Spleen (tissue), 11 donors: ENCODE data around the gene FBLN7. TPM values are rescaled to one million over a fixed set of nuclear protein-coding genes. Genes with fewer than 3 reads are reported as not detected.

ENCODE experiments used
- DNase-seq: peaks from one replicate; pipeline ENCODE4 v3.0.0-alpha.2; 2020
- H3K27ac ChIP-seq, 8 donors: fragments of 200-600 bp; sonication (generic) in 7 of 8; 1 replicate in 4 of 8; 2 replicates in 4 of 8; pipeline versions ENCODE4 v1.5.0 to v1.8.0; 2016 to 2021; ENCODE audit warnings: inconsistent platforms in 4 of 8, mild to moderate bottlenecking in 4 of 8, moderate library complexity in 1 of 8
- H3K27me3 ChIP-seq, 7 donors: fragments of 200-600 bp; sonication (generic) in 6 of 7; replicated peaks in 1 of 7; 1 replicate in 4 of 7; 2 replicates in 3 of 7; pipeline versions ENCODE4 v1.5.0 to v1.8.0; 2016 to 2021; ENCODE audit warnings: inconsistent platforms in 3 of 7, mild to moderate bottlenecking in 1 of 7
- H3K36me3 ChIP-seq, 6 donors: fragments of 200-600 bp; sonication (generic) in 5 of 6; 1 replicate in 4 of 6; 2 replicates in 2 of 6; pipeline versions ENCODE4 v1.5.0 to v1.8.0; 2016 to 2021; ENCODE audit warnings: inconsistent platforms in 2 of 6
- H3K4me1 ChIP-seq, 6 donors: fragments of 200-600 bp; sonication (generic) in 5 of 6; 1 replicate in 3 of 6; 2 replicates in 3 of 6; pipeline versions ENCODE4 v1.5.0 to v1.8.0; 2016 to 2021; ENCODE audit warnings: inconsistent platforms in 3 of 6
- H3K4me3 ChIP-seq, 8 donors: fragments of 200-600 bp; sonication (generic) in 7 of 8; 1 replicate in 4 of 8; 2 replicates in 4 of 8; pipeline versions ENCODE4 v1.5.0 to v1.8.0; 2016 to 2021; ENCODE audit warnings: inconsistent platforms in 4 of 8, mild to moderate bottlenecking in 4 of 8, moderate library complexity in 2 of 8
- H3K9me3 ChIP-seq, 8 donors: fragments of 200-600 bp; sonication (generic) in 7 of 8; 1 replicate in 4 of 8; 2 replicates in 4 of 8; pipeline versions ENCODE4 v1.5.0 to v1.8.0; 2016 to 2021; ENCODE audit warnings: inconsistent platforms in 4 of 8
- CTCF ChIP-seq, 11 experiments: fragments of 200-600 bp in 7 of 11; fragments of 450-650 bp in 4 of 11; sonication (generic) in 4 of 11; IDR thresholded peaks in 8 of 11; conservative IDR thresholded peaks in 3 of 11; 1 replicate in 7 of 11; 2 replicates in 4 of 11; pipeline versions ENCODE4 v1.4.0 to v1.8.0; 2016 to 2021; ENCODE audit warnings: antibody characterized with exemption in 11 of 11, inconsistent platforms in 4 of 11, mild to moderate bottlenecking in 1 of 11
- POLR2A ChIP-seq, 3 donors: fragments of 450-650 bp; IDR thresholded peaks; one replicate each; pipeline ENCODE4 v1.5.1; 2017; ENCODE audit warnings: antibody characterized with exemption in 3 of 3, mild to moderate bottlenecking in 1 of 3
- POLR2AphosphoS5 ChIP-seq, 3 donors: sonication (generic); formaldehyde crosslinking; IDR thresholded peaks; one replicate each; pipeline ENCODE4 v1.5.1; 2017; ENCODE audit warnings: antibody characterized with exemption in 3 of 3
- WGBS, 5 donors: extraction: QIAGEN DNeasy Blood & Tissue Kit in 3 of 5; methylation state at CpG; one replicate each; pipeline versions ENCODE4 v1.1.5 to v1.1.7; 2013 to 2018; 5-methylcytosine and 5-hydroxymethylcytosine counted together
- intact Hi-C: fragments of 100-400 bp; cut with DNase I; formaldehyde crosslinking; loops from one replicate; pipeline ENCODE4 v1.15.0; 2023; ENCODE audit warnings: low total_unique reads
- polyA plus RNA-seq, 3 donors: library from polyadenylated mRNA; stranded (reverse); fragments of 200-250 nt; gene quantifications; one replicate each; pipeline ENCODE4 v1.2.1, GENCODE V29; 2013
- total RNA-seq, 7 donors: library from RNA; depleted of rRNA in 3 of 7; stranded (reverse); fragments of >200 nt in 3 of 7; fragmentation: NEBNext Ultra II Directional in 4 of 7; extraction: Animal tissue kit (Norgen Biotek cat#: 25700) in 4 of 7; gene quantifications; one replicate each; pipeline versions ENCODE4 v1.1.0 to v1.2.1, GENCODE V29; 2016 to 2021
- donor health status: healthy with polysubstance abuse.
- donor health status: DM: no; HTN: no; CAD: no; lungs with moderate emphysema.
- donor health status: DM: no; HTN: no; CAD: no.
- donor health status: Bipolar disorder and iron deficiency.
- donor health status: healthy.
- donor health status: DM: no; HTN: no; CAD: no.
- donor health status: DM: yes; HTN: yes; CAD: no.

Gene FBLN7
- total and polyA plus RNA-seq, 10 donors, result 1.5 to 14.5 (median 7.8) TPM

- Histone ChIP-seq H3K36me3 (peaks cover 0 to 52% (median 11%) of the 10 kb centered on the region in 6 donors), H3K27me3 (no peaks in the 10 kb centered on the region), H3K9me3 (peaks cover 4 to 15% (median 13%) of the 10 kb centered on the region in 8 donors), H3K27ac (no peak overlapping the region), H3K4me3 (no peak overlapping the region), H3K4me1 (no peaks in the 10 kb centered on the region)
- intact Hi-C loops, result no loop called here
- WGBS, 5 donors, result 95 to 100% (median 97%) methylated on average over 3 of the region's 3 CpGs
- DNase-seq, result no peak
- TF ChIP-seq POLR2AphosphoS5 (IDR thresholded peaks at IDR 0.05), result no peak
- no peak for TF ChIP-seq CTCF (IDR thresholded peaks at IDR 0.05 in 8 of 11, conservative IDR thresholded peaks at IDR 0.05 in 3 of 11)
- TF ChIP-seq POLR2A (IDR thresholded peaks at IDR 0.05), result no peak
Observed at GRCh38 chr2:112216167-112216566, 78.0 kb downstream of the FBLN7 start.

- Histone ChIP-seq H3K36me3 (peaks cover 0 to 56% (median 11%) of the 10 kb centered on the region in 6 donors), H3K9me3 (peaks cover 4 to 22% (median 16%) of the 10 kb centered on the region in 8 donors), H3K4me3 (no peak overlapping the region), H3K27ac (no peak overlapping the region), H3K27me3 (no peaks in the 10 kb centered on the region), H3K4me1 (no peaks in the 10 kb centered on the region)
- no peak for DNase-seq
- TF ChIP-seq CTCF (IDR thresholded peaks at IDR 0.05 in 8 of 11, conservative IDR thresholded peaks at IDR 0.05 in 3 of 11), result no peak
- TF ChIP-seq POLR2A (IDR thresholded peaks at IDR 0.05), result no peak
- no peak for TF ChIP-seq POLR2AphosphoS5 (IDR thresholded peaks at IDR 0.05)
- intact Hi-C loops, result no loop called here
Observed at GRCh38 chr2:112217854-112218253, 79.7 kb downstream of the FBLN7 start.

- Histone ChIP-seq H3K36me3 (peaks cover 0 to 52% (median 14%) of the 10 kb centered on the region in 6 donors), H3K27me3 (no peaks in the 10 kb centered on the region), H3K4me3 (no peak overlapping the region), H3K9me3 (peaks cover 4 to 22% (median 16%) of the 10 kb centered on the region in 8 donors), H3K27ac (peak overlapping the region in 7 of 8 donors; percentile 23 to 68 (median 51)), H3K4me1 (no peaks in the 10 kb centered on the region)
- WGBS, 5 donors, result 95 to 100% (median 99%) methylated on average over 3 of the region's 3 CpGs
- TF ChIP-seq POLR2AphosphoS5 (IDR thresholded peaks at IDR 0.05) (no peak), CTCF (IDR thresholded peaks at IDR 0.05 in 8 of 11, conservative IDR thresholded peaks at IDR 0.05 in 3 of 11) (no peak), POLR2A (IDR thresholded peaks at IDR 0.05) (no peak)
- intact Hi-C loops, result no loop called here
- DNase-seq, result no peak
Observed at GRCh38 chr2:112220186-112220585, 82.0 kb downstream of the FBLN7 start.

GRCh38 chr2:112220831-112221230 lies 82.6 kb downstream of the FBLN7 start:
- H3K27ac ChIP-seq, result peak overlapping the region in 7 of 8 donors; percentile 23 to 68 (median 51)
- TF ChIP-seq POLR2A (IDR thresholded peaks at IDR 0.05) (no peak), POLR2AphosphoS5 (IDR thresholded peaks at IDR 0.05) (no peak), CTCF (IDR thresholded peaks at IDR 0.05 in 8 of 11, conservative IDR thresholded peaks at IDR 0.05 in 3 of 11) (no peak)
- H3K27me3 ChIP-seq, result no peaks in the 10 kb centered on the region
- no peak for DNase-seq
- intact Hi-C loops, result no loop called here
- peaks cover 0 to 52% (median 10%) of the 10 kb centered on the region in 6 donors for H3K36me3 ChIP-seq
- WGBS, 5 donors, result 74 to 91% (median 82%) methylated on average over 3 of the region's 3 CpGs
- H3K4me1 ChIP-seq, result no peaks in the 10 kb centered on the region
- no peak overlapping the region for H3K4me3 ChIP-seq
- peaks cover 4 to 22% (median 16%) of the 10 kb centered on the region in 8 donors for H3K9me3 ChIP-seq
